GM18517 (cell line): ENCODE data around the gene STK16.
"Not testable (repeated sequence)": the region's sequence is repeated elsewhere in the genome, so short reads cannot be mapped to it uniquely, and the experiment has no call there.

ENCODE experiments used
- ATAC-seq: cut with Tn5 transposase; IDR thresholded peaks from one replicate; pipeline ENCODE4 v1.9.1; 2021; ENCODE audit warnings: mild to moderate bottlenecking, moderate library complexity; ENCODE audit not compliant: unreplicated experiment

The STK16 gene

GRCh38 chr2:219286436-219287115, 41.3 kb downstream of the STK16 start:
- ATAC-seq: no peak

- not testable (repeated sequence) for ATAC-seq
These were observed 41.8 kb downstream of the STK16 start for GRCh38 chr2:219287116-219287440.

GRCh38 chr2:219287580-219288265, 42.4 kb downstream of the STK16 start:
- ATAC-seq: no peak

GRCh38 chr2:219289195-219289536, 43.9 kb downstream of the STK16 start:
- ATAC-seq: no peak

- no peak for ATAC-seq
These were observed 44.5 kb downstream of the STK16 start for GRCh38 chr2:219289537-219290361.

- no peak for ATAC-seq
These were observed 45.3 kb downstream of the STK16 start for GRCh38 chr2:219290381-219291171.

- ATAC-seq: no peak
These were observed 46.1 kb downstream of the STK16 start for GRCh38 chr2:219291394-219291793.

GRCh38 chr2:219291910-219292490, 46.7 kb downstream of the STK16 start:
- ATAC-seq: no peak

- ATAC-seq: no peak
These were observed 47.3 kb downstream of the STK16 start for GRCh38 chr2:219292616-219293015.

- no peak for ATAC-seq
These were observed 48.5 kb downstream of the STK16 start for GRCh38 chr2:219293736-219294231.

- ATAC-seq: peak; percentile 85
These were observed 49.4 kb downstream of the STK16 start for GRCh38 chr2:219294356-219295351.

- ATAC-seq: no peak
These were observed 50.9 kb downstream of the STK16 start for GRCh38 chr2:219296142-219296541.

- no peak for ATAC-seq
These were observed 51.5 kb downstream of the STK16 start for GRCh38 chr2:219296631-219297391.

- no peak for ATAC-seq
These were observed 52.6 kb downstream of the STK16 start for GRCh38 chr2:219297766-219298456.

GRCh38 chr2:219298759-219299371, 53.6 kb downstream of the STK16 start:
- no peak for ATAC-seq

- ATAC-seq: no peak
These were observed 54.1 kb downstream of the STK16 start for GRCh38 chr2:219299372-219299760.
